ENCODE results near the gene SCN5A.

- TF ChIP-seq CTCF (IDR thresholded peaks at IDR 0.05; ENCODE audit: low read length) (no peak), EZH2phosphoT487 (IDR thresholded peaks at IDR 0.05; ENCODE audit: low read length) (no peak)
Measured at GRCh38 chr3:38689774-38690173, 40.3 kb upstream of the SCN5A start.

Measured in MM.1S (cell line).